RWPE2 (cell line): ENCODE results near the gene ARL4C.
"Not testable (repeated sequence)": the region's sequence is repeated elsewhere in the genome, so short reads cannot be mapped to it uniquely, and the experiment has no call there.

ENCODE experiments used
- ATAC-seq: fragments of 200-7000 bp; cut with Tn5 transposase; 3 replicates; pipeline ENCODE4 v1.9.1; 2021; ENCODE audit warnings: low read depth
- DNase-seq: peaks from one replicate; pipeline ENCODE4 v3.0.0-alpha.2; 2020; ENCODE audit warnings: low spot score
- H3K27ac ChIP-seq: fragments of 450-650 bp; 2 replicates; pipeline ENCODE4 v1.5.1; 2017; ENCODE audit warnings: mild to moderate bottlenecking; ENCODE audit not compliant: poor library complexity, severe bottlenecking
- H3K27me3 ChIP-seq: fragments of 250-450 bp; sonication (Bioruptor Pico); 2 replicates; pipeline ENCODE4 v1.5.1; 2021; ENCODE audit warnings: mild to moderate bottlenecking, moderate library complexity; ENCODE audit not compliant: insufficient read depth, poor library complexity, severe bottlenecking
- H3K36me3 ChIP-seq: fragments of 250-450 bp; sonication (Bioruptor Pico); 2 replicates; pipeline ENCODE4 v1.5.1; 2020; ENCODE audit warnings: low read depth, mild to moderate bottlenecking, moderate library complexity
- H3K4me1 ChIP-seq: fragments of 250-450 bp; sonication (Bioruptor Pico); 2 replicates; pipeline ENCODE4 v1.5.1; 2021; ENCODE audit warnings: mild to moderate bottlenecking, moderate library complexity; ENCODE audit not compliant: insufficient read depth, poor library complexity, severe bottlenecking
- H3K4me3 ChIP-seq: fragments of 250-450 bp; sonication (Bioruptor Pico); 2 replicates; pipeline ENCODE4 v1.5.1; 2021; ENCODE audit warnings: mild to moderate bottlenecking, moderate library complexity; ENCODE audit not compliant: severe bottlenecking
- H3K9me3 ChIP-seq: fragments of 250-450 bp; sonication (Bioruptor Pico); 2 replicates; pipeline ENCODE4 v1.5.1; 2021; ENCODE audit warnings: mild to moderate bottlenecking, moderate library complexity; ENCODE audit not compliant: severe bottlenecking
- CTCF ChIP-seq: fragments of 450-650 bp; IDR thresholded peaks from one replicate; pipeline ENCODE4 v1.5.1; 2017; ENCODE audit warnings: mild to moderate bottlenecking, moderate library complexity; ENCODE audit not compliant: poor library complexity, severe bottlenecking

Gene ARL4C

GRCh38 chr2:234459401-234460009 lies 37.4 kb downstream of the ARL4C start:
- ATAC-seq (no peak), DNase-seq (no peak)
- Histone ChIP-seq H3K9me3 (no peaks in the 10 kb centered on the region), H3K27me3 (no peaks in the 10 kb centered on the region), H3K4me1 (peaks cover 13% of the 10 kb centered on the region), H3K27ac (no peak overlapping the region), H3K36me3 (no peaks in the 10 kb centered on the region), H3K4me3 (no peak overlapping the region)
- no peak for TF ChIP-seq CTCF

GRCh38 chr2:234458466-234458865 lies 38.4 kb downstream of the ARL4C start:
- H3K27ac ChIP-seq, result no peak overlapping the region

GRCh38 chr2:234457421-234457820 lies 39.5 kb downstream of the ARL4C start:
- H3K27me3 ChIP-seq, result no peaks in the 10 kb centered on the region
- H3K4me1 ChIP-seq, result peaks cover 5% of the 10 kb centered on the region
- TF ChIP-seq CTCF, result no peak
- no peaks in the 10 kb centered on the region for H3K36me3 ChIP-seq
- H3K4me3 ChIP-seq, result no peak overlapping the region
- H3K27ac ChIP-seq, result no peak overlapping the region
- ATAC-seq (no peak), DNase-seq (no peak)
- no peaks in the 10 kb centered on the region for H3K9me3 ChIP-seq

More at GRCh38 chr2:234458466-234458865, 38.4 kb downstream of the ARL4C start:
- Histone ChIP-seq H3K4me3 (no peak overlapping the region), H3K36me3 (no peaks in the 10 kb centered on the region), H3K4me1 (peaks cover 5% of the 10 kb centered on the region), H3K9me3 (no peaks in the 10 kb centered on the region), H3K27me3 (no peaks in the 10 kb centered on the region)
- DNase-seq (no peak), ATAC-seq (no peak)
- TF ChIP-seq CTCF, result no peak

- peaks cover 15% of the 10 kb centered on the region for H3K4me1 ChIP-seq
- H3K27ac ChIP-seq, H3K36me3 ChIP-seq: not testable (repeated sequence)
Measured at GRCh38 chr2:234455246-234455645, 41.6 kb downstream of the ARL4C start.

GRCh38 chr2:234454433-234454832 lies 42.4 kb downstream of the ARL4C start:
- peaks cover 15% of the 10 kb centered on the region for H3K4me1 ChIP-seq
- no peak for TF ChIP-seq CTCF
- H3K27ac ChIP-seq, result no peak overlapping the region
- no peaks in the 10 kb centered on the region for H3K9me3 ChIP-seq
- no peak for DNase-seq
- no peaks in the 10 kb centered on the region for H3K27me3 ChIP-seq
- no peaks in the 10 kb centered on the region for H3K36me3 ChIP-seq
- no peak overlapping the region for H3K4me3 ChIP-seq
- ATAC-seq, result no peak

More at GRCh38 chr2:234455246-234455645, 41.6 kb downstream of the ARL4C start:
- ATAC-seq, H3K27me3 ChIP-seq, H3K4me3 ChIP-seq, DNase-seq, H3K9me3 ChIP-seq: not testable (repeated sequence)
